HCT116 (cell line): Measurements from ENCODE around the gene TRPV4. TPM values are rescaled to one million over a fixed set of nuclear protein-coding genes. Genes with fewer than 3 reads are reported as not detected.

Experiments
- ATAC-seq: fragments of 200-7000 bp; cut with Tn5 transposase; 2 replicates; pipeline ENCODE4 v1.9.1; 2020; ENCODE audit warnings: mild to moderate bottlenecking, moderate library complexity
- BruUV-seq: library from RNA; stranded (reverse); fragments of 400-500 nt; replicated peaks from 2 replicates; lab custom pipeline; 2021; lab: Mats Ljungman, UMichigan
- CTCF ChIA-PET: fragments of 300-600 bp; sonication (Branson Sonifier 250); formaldehyde crosslinking; loops from one replicate; lab custom pipeline; 2021; ENCODE audit warnings: antibody characterized with exemption; lab: Charles Lee
- POLR2A ChIA-PET: fragments of 300-600, 350-600 bp; sonication (Branson Sonifier 250); formaldehyde crosslinking; loops from one replicate; lab custom pipeline; 2021; ENCODE audit warnings: antibody characterized with exemption; lab: Charles Lee
- RAD21 ChIA-PET, 2 experiments: fragments of 300-600 bp; sonication (Branson Sonifier 250); formaldehyde crosslinking; loops; one replicate each; lab custom pipeline; 2023; ENCODE audit warnings: low total read pairs in 2 of 2; ENCODE audit not compliant: uncharacterized antibody in 2 of 2, unreplicated experiment in 2 of 2, low non-redundant PET in 1 of 2; lab: Charles Lee
- DNase-seq: peaks from one replicate; pipeline ENCODE4 v3.0.0-alpha.2; 2010; ENCODE audit warnings: low read depth, low spot score
- H2AFZ ChIP-seq: fragments of 200-600 bp; shearing (Covaris generic), sonication (generic); 2 replicates; pipeline ENCODE4 v1.6.1; 2017; ENCODE audit warnings: low read depth, mixed run types, mixed read lengths, antibody characterized with exemption, low read length; ENCODE audit not compliant: poor library complexity, severe bottlenecking
- H3K27ac ChIP-seq: 2 replicates; pipeline ENCODE4 v1.5.1; 2012; ENCODE audit warnings: low read depth, low read length
- H3K27me3 ChIP-seq: fragments of 200-600 bp; sonication (generic); 2 replicates; pipeline ENCODE4 v1.6.1; 2016; ENCODE audit warnings: mixed run types, low read length, mixed read lengths; ENCODE audit not compliant: insufficient read depth
- H3K36me3 ChIP-seq, 2 experiments: fragments of 200-500 bp in 1 of 2; fragments of 200-600 bp in 1 of 2; sonication (Bioruptor generic) in 1 of 2; sonication (generic) in 1 of 2; 2 replicates each; pipeline versions ENCODE4 v1.5.1 to v1.6.1; 2014 to 2016; ENCODE audit warnings: low read length in 2 of 2, inconsistent platforms in 1 of 2, mixed read lengths in 1 of 2, mixed run types in 1 of 2; ENCODE audit not compliant: insufficient read depth in 2 of 2, control insufficient read depth in 1 of 2
- H3K4me1 ChIP-seq, 2 experiments: fragments of 200-600 bp in 1 of 2; sonication (generic) in 1 of 2; 2 replicates each; pipeline versions ENCODE4 v1.5.1 to v1.6.1; 2012 to 2017; ENCODE audit warnings: low read length in 2 of 2, inconsistent platforms in 1 of 2, mild to moderate bottlenecking in 1 of 2, mixed read lengths in 1 of 2, mixed run types in 1 of 2, moderate library complexity in 1 of 2; ENCODE audit not compliant: insufficient read depth in 2 of 2, control insufficient read depth in 1 of 2
- H3K4me2 ChIP-seq: fragments of 200-600 bp; sonication (generic); 2 replicates; pipeline ENCODE4 v1.6.1; 2017; ENCODE audit warnings: mixed run types, low read length, mixed read lengths
- H3K4me3 ChIP-seq, 2 experiments: fragments of 200-600 bp in 1 of 2; sonication (generic) in 1 of 2; replicated peaks in 1 of 2; 2 replicates each; pipeline ENCODE4 v1.5.1; 2011 to 2016; ENCODE audit warnings: low read length in 2 of 2, control low read depth in 1 of 2, low read depth in 1 of 2, mild to moderate bottlenecking in 1 of 2, mixed read lengths in 1 of 2, mixed run types in 1 of 2
- H3K79me2 ChIP-seq: fragments of 200-600 bp; sonication (generic); 2 replicates; pipeline ENCODE4 v1.6.1; 2017; ENCODE audit warnings: mild to moderate bottlenecking, mixed run types, low read length, moderate library complexity, mixed read lengths; ENCODE audit not compliant: insufficient read depth
- H3K9ac ChIP-seq: fragments of 200-600 bp; sonication (generic); 2 replicates; pipeline ENCODE4 v1.6.1; 2016; ENCODE audit warnings: low read length, mixed read lengths
- H3K9me2 ChIP-seq: fragments of 200-600 bp; sonication (generic), shearing (Covaris generic); 2 replicates; pipeline ENCODE4 v1.6.1; 2017; ENCODE audit warnings: mixed run types, mild to moderate bottlenecking, moderate library complexity; ENCODE audit not compliant: insufficient read depth
- H3K9me3 ChIP-seq, 2 experiments: fragments of 200-500 bp in 1 of 2; fragments of 200-600 bp in 1 of 2; sonication (Bioruptor generic) in 1 of 2; sonication (generic) in 1 of 2; 2 replicates each; pipeline ENCODE4 v1.6.1; 2014 to 2017; ENCODE audit warnings: low read length in 2 of 2, mixed read lengths in 2 of 2, inconsistent platforms in 1 of 2, low read depth in 1 of 2, mild to moderate bottlenecking in 1 of 2, mixed run types in 1 of 2, moderate library complexity in 1 of 2; ENCODE audit not compliant: control insufficient read depth in 1 of 2, insufficient read depth in 1 of 2
- H4K20me1 ChIP-seq: fragments of 200-600 bp; sonication (generic), shearing (Covaris generic); 2 replicates; pipeline ENCODE4 v1.6.1; 2017; ENCODE audit warnings: mixed run types, mild to moderate bottlenecking, moderate library complexity; ENCODE audit not compliant: insufficient read depth
- CBX3 ChIP-seq: IDR thresholded peaks from 2 replicates; pipeline ENCODE4 v1.6.1; 2012; ENCODE audit warnings: low read depth
- CTCF ChIP-seq, 3 experiments: fragments of 200-600 bp in 1 of 3; sonication (generic) in 1 of 3; IDR thresholded peaks in 2 of 3; conservative IDR thresholded peaks in 1 of 3; 2 replicates each; pipeline ENCODE4 v1.5.1; 2012 to 2017; ENCODE audit warnings: low read depth in 2 of 3, low read length in 2 of 3, antibody characterized with exemption in 1 of 3, borderline replicate concordance in 1 of 3, control low read depth in 1 of 3, mild to moderate bottlenecking in 1 of 3, mixed read lengths in 1 of 3, mixed run types in 1 of 3, moderate library complexity in 1 of 3; ENCODE audit not compliant: insufficient read depth in 1 of 3
- EZH2phosphoT487 ChIP-seq: fragments of 200-600 bp; IDR thresholded peaks from 2 replicates; pipeline ENCODE4 v1.6.1; 2018; ENCODE audit warnings: antibody characterized with exemption, borderline replicate concordance
- JUND ChIP-seq: IDR thresholded peaks from 2 replicates; pipeline ENCODE4 v1.6.1; 2012
- RAD21 ChIP-seq: IDR thresholded peaks from 2 replicates; pipeline ENCODE4 v1.6.1; 2012; ENCODE audit warnings: low read depth, mild to moderate bottlenecking
- REST ChIP-seq: IDR thresholded peaks from 2 replicates; pipeline ENCODE4 v1.6.1; 2012; ENCODE audit warnings: low read depth
- SIN3A ChIP-seq: IDR thresholded peaks from 2 replicates; pipeline ENCODE4 v1.6.1; 2012; ENCODE audit warnings: low read depth
- SP1 ChIP-seq: IDR thresholded peaks from 2 replicates; pipeline ENCODE4 v1.6.1; 2012; ENCODE audit warnings: low read depth
- SRF ChIP-seq: IDR thresholded peaks from 2 replicates; pipeline ENCODE4 v1.6.1; 2012; ENCODE audit warnings: low read depth
- TCF7L2 ChIP-seq: IDR thresholded peaks from 2 replicates; pipeline ENCODE4 v1.7.0; 2011; ENCODE audit warnings: borderline replicate concordance, inconsistent platforms; ENCODE audit not compliant: insufficient read depth, insufficient read length; ENCODE audit errors: extremely low read depth
- ZBTB33 ChIP-seq: IDR thresholded peaks from 2 replicates; pipeline ENCODE4 v1.6.1; 2011; ENCODE audit warnings: mild to moderate bottlenecking, low read length, moderate library complexity; ENCODE audit not compliant: insufficient replicate concordance; ENCODE audit errors: extremely low read depth
- ZNF274 ChIP-seq: fragments of 200-500 bp; sonication (Bioruptor generic); IDR thresholded peaks from 2 replicates; pipeline ENCODE4 v1.6.1; 2014; ENCODE audit warnings: mild to moderate bottlenecking, low read depth, low read length, inconsistent platforms
- intact Hi-C: fragments of 100-400 bp; cut with micrococcal nuclease; formaldehyde crosslinking; loops from 2 replicates; pipeline ENCODE4 v1.10.0; 2022
- total RNA-seq: library from RNA; stranded (reverse); gene quantifications from one replicate; pipeline ENCODE4 v1.2.1, GENCODE V29; 2021; ENCODE audit not compliant: unreplicated experiment

The TRPV4 gene
- total RNA-seq, 1 experiment from 2014 or later: 0.54 TPM

GRCh38 chr12:109800536-109800935 lies 32.7 kb downstream of the TRPV4 start:
- no peak for ATAC-seq
- 0 out of 4 replicates have a peak, but pooled peaks cover 0 to under 1% of the 10 kb centered on the region in 2 experiments for H3K4me1 ChIP-seq
- no peaks in the 10 kb centered on the region for H3K9me2 ChIP-seq
- no peak for TF ChIP-seq JUND
- no peak for TF ChIP-seq TCF7L2
- TF ChIP-seq EZH2phosphoT487: no peak
- TF ChIP-seq CTCF (IDR thresholded peaks at IDR 0.05 in 2 of 3, conservative IDR thresholded peaks at IDR 0.05 in 1 of 3; ENCODE audit: borderline replicate concordance in 1 of 3, insufficient read depth in 1 of 3, low read depth in 2 of 3, low read length in 2 of 3): no peak
- TF ChIP-seq SRF: no peak
- TF ChIP-seq RAD21: no peak
- TF ChIP-seq, all 23 proteins: peak for 0
- Histone ChIP-seq H3K4me2 (no peak overlapping the region), H3K9me3 (no peaks in the 10 kb centered on the region), H3K4me3 (no peak overlapping the region), H3K27me3 (no peaks in the 10 kb centered on the region), H3K79me2 (no peaks in the 10 kb centered on the region), H4K20me1 (no peaks in the 10 kb centered on the region), H2AFZ (no peak overlapping the region), H3K9ac (no peak overlapping the region), H3K36me3 (no peaks in the 10 kb centered on the region), H3K27ac (no peak overlapping the region)
- ChIA-PET POLR2A (no interaction called here), CTCF (no interaction called here), RAD21 (no interaction called here)
- intact Hi-C loops: no loop called here
- no peak for DNase-seq
- BruUV-seq: no TSS peak

- no peak for ATAC-seq
- ChIA-PET POLR2A (no interaction called here), RAD21 (no interaction called here), CTCF (no interaction called here)
- DNase-seq: no peak
- H3K27me3 ChIP-seq: no peaks in the 10 kb centered on the region
- no peaks in the 10 kb centered on the region for H3K9me3 ChIP-seq
- H3K4me1 ChIP-seq: peaks cover 0 to 10% of the 10 kb centered on the region in 2 experiments; a peak in 2 of 4 replicates
- no peak overlapping the region for H3K9ac ChIP-seq
- H3K4me2 ChIP-seq: no peak overlapping the region
- no peaks in the 10 kb centered on the region for H3K36me3 ChIP-seq
- intact Hi-C loops: no loop called here
- no peak overlapping the region for H3K4me3 ChIP-seq
- no peaks in the 10 kb centered on the region for H4K20me1 ChIP-seq
- BruUV-seq: no TSS peak
- H3K27ac ChIP-seq: no peak overlapping the region
- no peaks in the 10 kb centered on the region for H3K9me2 ChIP-seq
- H2AFZ ChIP-seq: no peak overlapping the region
- H3K79me2 ChIP-seq: no peaks in the 10 kb centered on the region
- TF ChIP-seq CBX3: no peak
- TF ChIP-seq REST: no peak
- TF ChIP-seq JUND: no peak
- no peak for TF ChIP-seq TCF7L2
- TF ChIP-seq SP1: no peak
- TF ChIP-seq SIN3A: no peak
- TF ChIP-seq ZBTB33: no peak
- TF ChIP-seq ZNF274: no peak
- TF ChIP-seq EZH2phosphoT487: no peak
Observed at GRCh38 chr12:109798691-109799090, 34.5 kb downstream of the TRPV4 start.
